Measurements from ENCODE around the gene OPCML. TPM values are rescaled to one million over a fixed set of nuclear protein-coding genes. Genes with fewer than 3 reads are reported as not detected.

The OPCML gene
- total RNA-seq, 4 donors from 2014 or later: 0.33 TPM; not detected in 3

DNA sequence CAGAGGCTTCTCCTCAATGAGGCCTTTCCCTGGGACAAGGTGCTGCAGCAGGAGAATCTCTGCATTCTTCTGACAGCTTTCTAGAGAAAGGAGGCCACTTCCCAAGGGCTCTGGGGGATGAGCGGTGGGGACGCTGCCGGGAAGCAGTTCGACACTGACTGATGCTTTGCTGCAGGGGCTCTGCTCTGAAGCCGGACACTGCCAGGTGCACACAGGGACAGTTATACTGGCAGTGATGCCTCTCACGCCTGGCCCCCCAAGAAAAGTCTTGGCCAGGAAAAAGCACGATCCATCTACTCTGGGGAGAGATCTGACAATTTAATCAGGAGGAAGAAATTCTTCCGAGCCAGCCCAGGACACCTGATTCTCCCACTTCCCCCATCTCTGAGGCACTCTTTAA is 456.9 kb downstream of the OPCML start:
- Histone ChIP-seq H3K4me3 (replicated peaks in 1 of 3) (no peak overlapping the region), H3K27me3 (no peaks in the 10 kb centered on the region), H3K36me3 (no peaks in the 10 kb centered on the region), H3K9me3 (no peaks in the 10 kb centered on the region), H3K27ac (no peak overlapping the region), H3K4me1 (no peaks in the 10 kb centered on the region)
- WGBS, 2 donors: 74 to 83% methylated on average over 7 to 8 of the region's 8 CpGs
- TF ChIP-seq, protein P1, sequence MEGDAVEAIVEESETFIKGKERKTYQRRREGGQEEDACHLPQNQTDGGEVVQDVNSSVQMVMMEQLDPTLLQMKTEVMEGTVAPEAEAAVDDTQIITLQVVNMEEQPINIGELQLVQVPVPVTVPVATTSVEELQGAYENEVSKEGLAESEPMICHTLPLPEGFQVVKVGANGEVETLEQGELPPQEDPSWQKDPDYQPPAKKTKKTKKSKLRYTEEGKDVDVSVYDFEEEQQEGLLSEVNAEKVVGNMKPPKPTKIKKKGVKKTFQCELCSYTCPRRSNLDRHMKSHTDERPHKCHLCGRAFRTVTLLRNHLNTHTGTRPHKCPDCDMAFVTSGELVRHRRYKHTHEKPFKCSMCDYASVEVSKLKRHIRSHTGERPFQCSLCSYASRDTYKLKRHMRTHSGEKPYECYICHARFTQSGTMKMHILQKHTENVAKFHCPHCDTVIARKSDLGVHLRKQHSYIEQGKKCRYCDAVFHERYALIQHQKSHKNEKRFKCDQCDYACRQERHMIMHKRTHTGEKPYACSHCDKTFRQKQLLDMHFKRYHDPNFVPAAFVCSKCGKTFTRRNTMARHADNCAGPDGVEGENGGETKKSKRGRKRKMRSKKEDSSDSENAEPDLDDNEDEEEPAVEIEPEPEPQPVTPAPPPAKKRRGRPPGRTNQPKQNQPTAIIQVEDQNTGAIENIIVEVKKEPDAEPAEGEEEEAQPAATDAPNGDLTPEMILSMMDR (IDR thresholded peaks at IDR 0.05): no peak
- TF ChIP-seq POLR2A (IDR thresholded peaks at IDR 0.05): no peak
- intact Hi-C loops (cut with DNase I): no loop called here
- DNase-seq: no peak

DNA sequence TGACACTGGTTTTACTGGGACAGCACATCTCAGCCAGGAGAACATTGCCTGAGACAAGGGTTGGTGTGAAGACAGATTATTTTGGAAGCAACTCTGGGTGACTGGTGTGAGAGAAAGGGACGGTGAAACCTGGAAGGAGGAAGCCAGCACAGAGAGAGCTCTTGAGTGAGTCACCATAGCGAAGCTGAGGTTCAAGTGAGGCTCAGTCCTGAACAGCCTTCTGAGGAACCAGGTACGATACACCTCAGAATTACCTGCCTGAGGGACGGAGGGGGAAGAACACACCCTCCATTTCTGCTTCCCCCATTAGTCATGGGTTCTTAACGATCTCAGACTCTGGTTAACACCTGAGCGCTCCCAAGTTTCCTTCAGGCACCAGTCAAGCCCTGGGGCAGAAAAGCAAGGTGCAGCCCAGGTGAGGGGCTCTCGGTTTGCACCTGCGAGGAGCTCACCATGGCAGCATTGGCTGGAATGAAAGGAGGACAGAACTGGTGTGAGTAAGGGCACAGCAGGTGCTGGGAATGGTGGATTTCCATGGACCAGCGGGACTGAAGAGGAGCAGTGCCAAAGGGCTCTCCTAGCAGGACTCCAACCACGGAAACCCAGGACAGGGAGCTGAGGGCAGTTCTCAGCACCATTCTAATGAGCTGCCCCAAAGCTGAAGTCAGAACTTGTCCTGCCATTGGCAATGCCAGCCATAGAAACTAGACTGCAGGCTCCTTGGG is 459.3 kb downstream of the OPCML start:
- no peak for DNase-seq
- intact Hi-C loops (cut with DNase I): no loop called here
- Histone ChIP-seq H3K9me3 (no peaks in the 10 kb centered on the region), H3K4me1 (no peaks in the 10 kb centered on the region), H3K27ac (no peak overlapping the region), H3K4me3 (replicated peaks in 1 of 3) (no peak overlapping the region), H3K27me3 (no peaks in the 10 kb centered on the region), H3K36me3 (no peaks in the 10 kb centered on the region)
- 55 to 75% methylated on average over 10 of the region's 10 CpGs for WGBS, 2 donors
- no peak for TF ChIP-seq POLR2A (IDR thresholded peaks at IDR 0.05)
- TF ChIP-seq, protein P1 (IDR thresholded peaks at IDR 0.05): no peak

DNA sequence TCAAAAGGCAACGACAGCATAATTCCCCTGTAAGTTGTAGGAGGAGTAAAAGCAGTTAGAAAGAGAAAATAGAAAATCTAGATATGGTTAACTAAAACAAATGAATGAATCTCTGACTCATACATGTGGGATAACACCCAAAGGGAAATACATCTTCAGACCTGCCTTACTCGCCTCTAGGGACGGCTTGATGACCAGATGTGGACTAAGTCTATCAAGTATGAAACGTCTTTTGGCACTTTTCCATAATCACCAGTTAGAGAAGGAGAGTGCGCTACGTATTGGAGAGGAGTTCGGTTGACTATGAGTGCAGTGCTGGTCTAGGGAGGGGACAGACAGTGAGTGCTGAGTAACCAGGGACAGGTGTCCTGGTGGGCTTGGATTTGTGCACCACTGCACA is 459.9 kb downstream of the OPCML start:
- 66 to 74% methylated on average over 7 of the region's 7 CpGs for whole genome bisulfite sequencing, 2 donors

DNA sequence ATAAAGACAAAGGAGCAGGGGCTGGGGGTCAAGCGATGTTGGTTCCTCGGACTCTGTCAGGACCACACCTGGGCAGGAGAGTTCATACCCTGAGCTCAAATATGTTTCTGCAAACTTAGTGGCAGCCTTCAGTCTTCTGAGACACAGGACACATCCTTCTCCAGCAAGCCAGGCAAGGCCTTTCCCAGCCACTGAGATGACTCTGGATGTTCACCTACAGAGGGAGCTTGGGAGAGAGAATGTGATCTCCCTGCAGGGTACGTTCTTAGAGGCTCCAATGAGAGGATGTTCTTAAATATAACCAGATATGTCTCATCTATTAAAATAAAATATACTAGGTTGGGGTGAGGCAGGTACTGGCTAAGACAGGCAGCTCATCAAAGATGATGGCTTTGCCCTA is 461.5 kb downstream of the OPCML start:
- 50 to 53% methylated on average over 3 of the region's 3 CpGs for WGBS, 2 donors
- TF ChIP-seq, protein P1 (IDR thresholded peaks at IDR 0.05): no peak
- TF ChIP-seq POLR2A (IDR thresholded peaks at IDR 0.05): no peak
- intact Hi-C loops (cut with DNase I): no loop called here

More for the DNA sequence above, 459.9 kb downstream of the OPCML start:
- H3K27me3 ChIP-seq: no peaks in the 10 kb centered on the region
- DNase-seq: no peak
- H3K4me3 ChIP-seq (replicated peaks in 1 of 3): no peak overlapping the region
- intact Hi-C loops (cut with DNase I): no loop called here
- H3K4me1 ChIP-seq: no peaks in the 10 kb centered on the region
- H3K36me3 ChIP-seq: no peaks in the 10 kb centered on the region
- TF ChIP-seq, protein P1 (IDR thresholded peaks at IDR 0.05): no peak
- no peak for TF ChIP-seq POLR2A (IDR thresholded peaks at IDR 0.05)
- H3K27ac ChIP-seq: no peak overlapping the region
- H3K9me3 ChIP-seq: no peaks in the 10 kb centered on the region

DNA sequence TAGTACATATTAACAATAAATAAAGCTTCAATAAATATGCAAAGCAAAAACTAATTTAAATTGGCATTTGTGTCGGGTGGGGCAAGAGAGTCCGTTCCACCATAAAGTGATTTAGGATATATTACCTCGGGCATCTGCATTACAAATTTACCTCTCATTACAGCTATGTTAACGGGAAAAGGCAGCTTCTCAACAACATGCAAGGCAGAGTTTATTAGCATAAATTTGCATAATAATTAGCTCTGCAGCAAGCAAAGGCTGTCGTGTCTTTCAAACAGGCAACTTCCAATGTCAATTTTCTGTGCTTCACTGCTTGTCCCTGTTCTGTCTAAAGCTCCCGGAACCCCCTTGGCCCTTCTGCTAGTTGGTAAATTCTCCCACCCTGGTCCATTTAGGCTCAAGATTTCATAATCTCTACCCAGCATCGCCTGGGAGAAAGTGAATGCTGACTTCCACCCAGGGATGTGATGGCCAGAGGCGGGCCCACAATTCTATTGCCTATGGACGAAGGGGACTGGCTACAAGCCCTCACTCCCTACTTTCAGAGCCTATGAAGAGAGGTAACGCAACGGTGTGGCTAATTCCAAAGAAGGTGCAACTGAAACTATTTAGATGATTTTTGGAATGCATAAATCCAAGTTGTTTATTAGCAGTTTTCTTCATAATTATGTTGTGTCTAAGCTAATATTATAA is 462.1 kb downstream of the OPCML start:
- no peak overlapping the region for H3K27ac ChIP-seq
- no peak overlapping the region for H3K4me3 ChIP-seq (replicated peaks in 1 of 3)
- H3K4me1 ChIP-seq: no peaks in the 10 kb centered on the region
- TF ChIP-seq, protein P1 (IDR thresholded peaks at IDR 0.05): no peak
- TF ChIP-seq POLR2A (IDR thresholded peaks at IDR 0.05): no peak
- H3K36me3 ChIP-seq: no peaks in the 10 kb centered on the region
- H3K9me3 ChIP-seq: no peaks in the 10 kb centered on the region
- no peaks in the 10 kb centered on the region for H3K27me3 ChIP-seq
- 55 to 63% methylated on average over 11 of the region's 11 CpGs for WGBS, 2 donors
- intact Hi-C loops (cut with DNase I): no loop called here
- DNase-seq: no peak

More for the DNA sequence above, 461.5 kb downstream of the OPCML start:
- Histone ChIP-seq H3K4me1 (no peaks in the 10 kb centered on the region), H3K9me3 (no peaks in the 10 kb centered on the region), H3K27me3 (no peaks in the 10 kb centered on the region), H3K27ac (no peak overlapping the region), H3K4me3 (replicated peaks in 1 of 3) (no peak overlapping the region), H3K36me3 (no peaks in the 10 kb centered on the region)
- no peak for DNase-seq
